DMS 273 treated with DMSO at 0.1 percent for 48 hours (cell line): ENCODE results near the gene LPO.

Source experiments
- DNase-seq: peaks from one replicate; lab custom pipeline; 2025; lab: John Stamatoyannopoulos, UW

LPO gene

GRCh38 chr17:58278661-58279015 is 40.3 kb downstream of the LPO start:
- no peak for DNase-seq

GRCh38 chr17:58279016-58279711 is 40.8 kb downstream of the LPO start:
- no peak for DNase-seq

- no peak for DNase-seq
Observed at GRCh38 chr17:58279736-58280479, 41.5 kb downstream of the LPO start.

DNA sequence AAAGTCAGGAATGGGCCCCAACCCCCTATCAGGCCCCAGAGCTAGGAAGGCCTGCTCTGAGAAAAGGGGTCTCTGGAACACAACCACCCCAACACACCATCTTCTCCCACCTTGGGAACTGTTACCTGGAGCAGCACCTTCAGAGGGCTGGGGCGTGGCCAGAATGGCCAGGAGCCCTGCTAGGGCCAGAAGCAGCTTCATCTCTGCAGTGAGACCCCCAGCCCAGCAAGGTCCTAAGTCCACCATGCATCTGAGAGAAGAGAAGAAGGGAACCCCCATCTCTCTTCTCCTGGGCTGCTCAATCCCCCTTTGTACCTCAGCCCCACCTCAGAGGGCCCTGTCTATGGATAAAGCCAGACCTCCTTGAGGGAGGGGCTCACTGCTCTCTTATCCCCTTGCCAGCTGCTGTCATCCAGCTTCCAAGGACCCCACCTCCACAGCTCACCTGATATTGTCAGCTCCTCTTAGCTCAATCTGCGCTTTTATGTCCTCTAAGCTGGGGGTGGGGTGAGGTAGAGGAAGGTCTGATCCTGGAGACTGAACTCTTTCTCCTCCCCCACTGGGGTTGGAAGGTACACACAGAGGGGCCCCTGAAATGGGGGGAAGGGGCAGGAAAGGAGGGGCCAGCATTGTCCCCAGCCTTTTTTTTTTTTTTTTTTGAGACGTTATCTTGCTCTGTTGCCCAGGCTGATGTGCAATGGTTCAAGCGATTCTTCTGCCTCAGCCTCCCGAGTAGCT is 42.3 kb downstream of the LPO start, which contains the start of gene MPO:
Gene MPO (minus strand): TSS at position 456 of the 738 bp plus-strand sequence. CDS start 177 bp downstream, at position 279.
- DNase-seq, result no peak

DNA sequence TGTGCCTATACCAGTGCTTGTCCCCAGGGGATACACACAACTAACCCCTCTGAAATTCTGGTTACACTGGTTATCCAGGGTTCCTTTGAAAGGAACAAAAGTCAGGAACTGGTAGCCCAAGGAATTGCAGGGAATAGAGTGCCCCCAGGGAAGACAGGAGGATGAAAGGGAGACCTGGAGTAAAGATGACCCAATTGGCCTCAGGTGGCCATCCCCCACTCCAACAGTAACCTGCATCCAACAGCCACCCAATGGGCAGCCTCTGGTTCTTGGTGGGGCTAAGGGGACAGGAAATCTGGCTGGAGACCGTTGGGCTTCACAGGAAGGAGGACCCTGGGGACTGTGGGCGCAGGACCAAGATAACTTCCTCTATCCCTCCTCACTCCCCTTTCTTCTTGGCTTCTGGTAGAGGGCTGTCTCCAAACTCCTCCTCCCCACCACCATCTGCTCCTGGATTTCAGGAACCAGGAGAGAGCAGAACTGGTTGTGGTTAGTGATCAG is 43.2 kb downstream of the LPO start:
- peak; percentile 15 for DNase-seq

DNA sequence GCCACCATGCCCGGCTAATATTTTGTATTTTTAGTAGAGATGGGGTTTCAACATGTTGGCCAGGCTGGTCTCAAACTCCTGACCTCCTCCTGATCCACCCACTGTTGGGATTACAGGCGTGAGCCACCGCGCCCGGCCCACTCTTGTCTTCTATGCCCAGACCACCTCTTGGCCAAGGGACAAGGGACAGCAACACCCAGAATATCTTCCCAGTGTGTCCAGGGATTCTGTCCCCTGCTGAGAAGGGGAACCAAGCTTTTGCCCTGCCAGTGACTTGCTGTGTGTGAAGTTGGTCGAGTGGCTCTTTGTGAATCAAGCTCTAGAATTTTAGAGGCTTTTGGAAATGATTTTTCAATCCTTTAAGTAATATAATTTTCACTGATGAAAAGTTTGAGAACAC is 44.1 kb downstream of the LPO start:
- no peak for DNase-seq

DNA sequence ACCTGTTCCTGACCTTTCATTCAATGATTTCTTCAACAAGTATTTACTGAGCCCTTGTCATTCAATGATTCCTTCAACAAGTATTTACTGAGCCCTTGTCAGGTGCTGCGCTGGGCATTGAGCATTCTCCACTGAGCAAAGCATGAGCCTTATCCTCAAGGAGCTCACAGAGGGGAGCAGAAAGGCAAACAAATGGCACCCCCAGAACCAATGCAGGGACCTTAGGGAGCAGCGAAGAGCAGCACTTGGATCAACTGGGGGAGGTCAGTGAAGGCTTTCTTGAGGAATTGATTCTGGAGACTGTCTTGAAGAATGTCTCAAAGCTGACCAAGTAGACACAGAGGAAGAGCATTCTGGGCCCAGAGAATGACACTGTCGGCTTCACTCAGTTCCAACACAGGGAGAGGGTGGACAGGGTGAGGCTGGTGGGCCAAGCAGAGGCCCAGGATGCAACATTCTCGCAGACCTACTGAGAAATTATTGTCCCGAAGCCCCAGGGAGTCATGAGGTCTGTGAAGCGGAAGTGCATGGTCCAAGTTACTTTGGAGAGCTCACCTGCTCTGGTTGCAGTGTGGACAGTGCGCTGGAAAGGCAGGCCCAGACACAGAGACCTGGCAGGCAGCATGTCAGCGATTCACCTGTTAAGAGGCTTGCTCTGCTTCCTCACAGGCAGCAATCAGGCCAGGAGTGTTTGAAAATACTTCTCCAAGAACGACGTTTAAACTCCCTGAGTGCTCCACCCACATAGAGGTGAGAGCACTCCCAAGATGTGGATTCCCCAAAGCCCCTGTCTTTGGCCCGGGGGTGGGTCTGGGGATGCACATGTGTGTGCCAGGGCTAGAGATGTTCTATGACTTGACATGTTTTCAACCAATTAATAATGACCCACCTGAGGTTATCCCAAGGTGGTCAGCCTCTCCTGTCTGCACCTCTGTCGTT is 45.6 kb downstream of the LPO start:
- no peak for DNase-seq

- no peak for DNase-seq
Observed at GRCh38 chr17:58284613-58285421, 46.4 kb downstream of the LPO start.

DNA sequence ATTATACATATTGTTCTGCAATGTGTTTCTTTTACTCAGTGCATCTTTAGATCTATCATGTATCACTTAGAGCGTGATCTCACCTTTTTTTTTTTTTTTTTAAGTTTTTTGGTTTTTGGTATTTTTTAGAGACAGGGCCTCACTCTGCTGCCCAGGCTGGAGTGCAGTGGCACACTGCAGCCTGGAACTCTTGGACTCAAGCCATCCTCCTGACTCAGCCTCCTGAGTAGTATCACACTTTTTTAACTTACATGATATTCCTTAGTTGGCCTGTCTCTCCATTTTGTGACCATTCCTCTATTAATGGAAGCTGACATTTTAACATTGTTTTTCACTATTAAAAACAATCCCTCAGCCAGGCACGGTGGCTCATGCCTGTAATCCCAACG is 47.0 kb downstream of the LPO start:
- no peak for DNase-seq

GRCh38 chr17:58289869-58290268 is 51.5 kb downstream of the LPO start:
- DNase-seq, result no peak

GRCh38 chr17:58291246-58291645 is 52.9 kb downstream of the LPO start:
- DNase-seq, result no peak

GRCh38 chr17:58294034-58294433 is 55.6 kb downstream of the LPO start:
- no peak for DNase-seq

DNA sequence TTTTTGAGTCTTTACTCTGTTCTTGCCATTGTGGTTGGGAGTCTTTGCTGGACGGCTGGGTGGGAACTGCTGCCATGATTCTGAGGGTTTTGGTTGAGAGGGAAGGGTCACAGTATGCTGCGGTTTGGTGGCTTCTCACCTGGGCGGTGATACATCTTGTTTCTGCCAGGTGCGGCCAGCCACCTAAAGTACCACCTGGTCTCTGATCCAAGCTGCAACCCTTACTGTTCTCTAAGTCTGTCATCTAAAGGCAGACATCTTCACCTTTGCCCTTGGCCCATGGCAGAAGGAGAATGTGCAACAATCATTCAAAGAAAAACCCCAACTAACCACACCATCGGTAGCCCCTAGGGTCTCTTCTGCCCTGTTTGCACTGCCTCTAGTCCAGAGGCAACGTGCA is 62.0 kb downstream of the LPO start:
- DNase-seq, result no peak

GRCh38 chr17:58301504-58302150 is 63.2 kb downstream of the LPO start:
- DNase-seq, result no peak

DNA sequence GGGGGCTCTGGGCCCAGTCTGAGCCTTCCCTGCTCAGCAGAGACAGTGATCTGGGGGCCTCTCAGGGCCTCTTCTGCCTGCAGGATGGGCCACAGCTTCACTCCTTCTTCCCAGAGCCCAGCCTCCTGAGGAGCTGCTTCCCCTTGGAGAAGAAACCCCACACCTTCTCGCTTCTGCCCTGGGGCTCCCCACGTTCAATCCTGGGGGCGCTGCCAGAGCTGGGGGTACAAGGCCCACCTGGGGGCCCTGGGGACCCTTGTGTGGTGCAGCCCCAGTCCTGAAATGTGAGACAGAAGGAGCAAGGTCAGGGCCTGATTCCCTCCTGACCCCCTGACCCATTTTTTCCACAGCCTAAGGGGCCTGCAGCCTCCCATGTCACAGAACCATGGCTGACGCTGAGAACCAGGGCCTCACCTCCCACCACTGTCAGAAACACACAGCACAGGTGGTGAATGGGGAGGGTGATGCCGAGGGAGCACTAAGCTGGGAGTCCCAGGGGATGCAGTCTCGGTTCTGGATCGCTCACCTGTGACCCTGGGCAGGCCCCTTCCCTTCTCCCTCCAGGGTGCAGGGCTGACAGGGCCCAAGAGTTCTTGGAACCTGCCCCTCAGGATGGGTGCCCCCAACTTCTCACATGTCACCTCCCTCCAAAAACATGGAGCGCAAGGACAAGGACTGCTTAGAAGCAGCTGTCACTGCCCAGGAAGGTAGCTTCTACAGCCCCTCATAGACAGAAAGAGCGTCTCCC is 64.0 kb downstream of the LPO start:
- DNase-seq, result no peak

DNA sequence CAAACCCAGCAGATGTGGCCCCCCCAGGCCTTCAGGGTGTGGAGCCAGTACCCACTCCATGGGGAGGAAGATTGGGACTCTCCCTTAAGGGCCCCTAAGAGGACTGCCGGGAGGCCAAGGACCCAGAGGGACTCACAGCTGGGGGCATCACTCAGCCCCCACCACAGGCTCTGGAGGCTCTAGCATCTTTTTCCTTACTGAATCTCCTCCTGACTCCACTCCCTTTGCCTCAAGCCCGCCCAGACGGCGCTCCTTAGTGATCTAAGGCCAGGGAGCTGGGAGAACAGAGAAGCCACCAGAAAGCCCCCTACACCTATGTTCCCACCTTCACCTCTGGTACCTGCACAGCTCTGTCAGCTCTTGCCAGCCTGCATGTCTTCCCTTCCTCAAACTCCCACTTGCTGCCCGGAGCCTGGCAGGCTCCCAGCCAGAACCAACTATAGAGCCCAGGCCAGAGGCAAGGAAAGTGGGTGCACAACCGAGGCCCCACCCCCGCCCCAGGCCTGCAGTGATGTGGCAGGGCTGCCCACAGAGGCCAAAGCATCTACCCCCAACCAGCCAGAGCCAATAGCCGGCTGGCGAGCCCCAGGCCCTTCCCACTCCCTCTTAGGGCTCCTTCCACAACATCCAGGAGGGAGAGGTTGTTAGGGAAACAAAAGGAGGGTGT is 64.7 kb downstream of the LPO start:
- DNase-seq, result no peak

- DNase-seq, result peak; percentile 38
Observed at GRCh38 chr17:58303971-58304749, 65.8 kb downstream of the LPO start.
